BJ (cell line): Measurements from ENCODE around the gene TMEM256. TPM values are rescaled to one million over a fixed set of nuclear protein-coding genes. Genes with fewer than 3 reads are reported as not detected.

Experiments used
- CTCF ChIA-PET: fragments of 350-600 bp; formaldehyde crosslinking; extraction: SDS; loops from one replicate; lab custom pipeline; 2021; ENCODE audit warnings: antibody characterized with exemption, inconsistent platforms; lab: Yijun Ruan, JAX
- POLR2A ChIA-PET: fragments of 300-600 bp; sonication (Branson Sonifier 250); formaldehyde crosslinking; extraction: SDS; loops from one replicate; lab custom pipeline; 2021; ENCODE audit warnings: antibody characterized with exemption; lab: Charles Lee
- DNase-seq: peaks from one replicate; pipeline ENCODE4 v3.0.0-alpha.2; 2011; ENCODE audit warnings: low read depth
- H3K27me3 ChIP-seq: 2 replicates; pipeline ENCODE4 v1.6.0; 2011; ENCODE audit warnings: low read length; ENCODE audit not compliant: control insufficient read depth, insufficient read depth
- H3K36me3 ChIP-seq: 2 replicates; pipeline ENCODE4 v1.5.1; 2011; ENCODE audit warnings: low read length; ENCODE audit not compliant: control insufficient read depth, insufficient read depth
- H3K4me3 ChIP-seq: 2 replicates; pipeline ENCODE4 v1.5.1; 2011; ENCODE audit warnings: low read depth, mild to moderate bottlenecking, control low read depth, low read length
- polyA minus RNA-seq: library from RNA; depleted of rRNA, polyadenylated mRNA; stranded (reverse); fragments of >200 nt; gene quantifications from 2 replicates; pipeline ENCODE4 v1.2.3, GENCODE V29; 2011; rRNA and poly(A)+ RNA removed
- polyA plus RNA-seq: library from polyadenylated mRNA; depleted of rRNA; stranded (reverse); fragments of >200 nt; gene quantifications from 2 replicates; pipeline ENCODE4 v1.2.3, GENCODE V29; 2011; rRNA removed
- TF ChIP-seq, protein P1 (sequence below): IDR thresholded peaks from 2 replicates; pipeline ENCODE4 v1.5.1; 2011; ENCODE audit warnings: low read depth, mild to moderate bottlenecking, control low read depth, inconsistent platforms, low read length, moderate library complexity; ENCODE audit not compliant: insufficient read depth

TMEM256 gene
- 65.4 and 101 TPM in 2 replicates for polyA plus RNA-seq
- 7.1 and 12.5 TPM in 2 replicates for polyA minus RNA-seq

DNA sequence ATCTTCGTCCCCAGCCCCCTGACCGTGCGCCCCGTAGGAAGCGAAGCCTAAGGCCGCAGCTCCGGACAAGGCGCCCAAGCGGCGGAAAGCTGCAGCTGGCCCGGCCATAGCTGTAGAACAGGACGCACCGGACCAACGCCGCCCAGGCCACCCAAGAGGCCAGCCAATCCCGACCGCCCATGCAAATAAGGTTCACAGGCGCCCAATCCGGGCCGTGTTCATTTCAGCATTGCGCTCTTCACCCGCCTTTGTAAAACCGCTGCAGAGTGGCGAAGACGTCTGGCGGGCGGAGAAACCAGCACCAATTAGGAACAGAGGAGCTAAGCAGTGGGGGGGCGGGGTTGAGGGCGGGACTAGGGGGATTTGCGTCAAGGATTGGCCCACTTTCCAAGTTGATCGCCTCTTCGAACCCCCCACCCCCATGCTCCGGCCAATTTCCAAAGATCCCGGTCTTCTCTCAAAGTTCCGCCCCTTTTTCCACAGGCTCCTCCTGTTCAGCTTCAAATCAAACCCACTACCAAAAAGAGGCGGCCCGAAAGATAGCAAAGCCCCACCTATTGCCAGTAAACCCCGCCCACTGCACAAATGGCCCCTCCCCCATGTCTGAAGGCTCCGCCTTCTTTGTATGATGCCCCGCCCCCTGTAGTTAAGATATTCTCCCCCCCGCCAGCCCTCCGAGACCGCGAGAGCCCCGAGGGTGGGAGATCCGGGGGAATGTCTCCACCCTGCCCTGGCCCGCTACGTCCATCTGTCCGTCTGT, at the start of gene TMEM256:
Gene TMEM256, minus strand, starts transcription at position 121 of the 760 bp plus-strand sequence. Its CDS starts 13 bp downstream, at position 108.
- Histone ChIP-seq H3K4me3 (peak within 1 kb of the TSS; percentile 59), H3K27me3 (no peaks in the 10 kb centered on the region), H3K36me3 (peaks cover 5% of the 10 kb centered on the region)
- TF ChIP-seq, protein P1, sequence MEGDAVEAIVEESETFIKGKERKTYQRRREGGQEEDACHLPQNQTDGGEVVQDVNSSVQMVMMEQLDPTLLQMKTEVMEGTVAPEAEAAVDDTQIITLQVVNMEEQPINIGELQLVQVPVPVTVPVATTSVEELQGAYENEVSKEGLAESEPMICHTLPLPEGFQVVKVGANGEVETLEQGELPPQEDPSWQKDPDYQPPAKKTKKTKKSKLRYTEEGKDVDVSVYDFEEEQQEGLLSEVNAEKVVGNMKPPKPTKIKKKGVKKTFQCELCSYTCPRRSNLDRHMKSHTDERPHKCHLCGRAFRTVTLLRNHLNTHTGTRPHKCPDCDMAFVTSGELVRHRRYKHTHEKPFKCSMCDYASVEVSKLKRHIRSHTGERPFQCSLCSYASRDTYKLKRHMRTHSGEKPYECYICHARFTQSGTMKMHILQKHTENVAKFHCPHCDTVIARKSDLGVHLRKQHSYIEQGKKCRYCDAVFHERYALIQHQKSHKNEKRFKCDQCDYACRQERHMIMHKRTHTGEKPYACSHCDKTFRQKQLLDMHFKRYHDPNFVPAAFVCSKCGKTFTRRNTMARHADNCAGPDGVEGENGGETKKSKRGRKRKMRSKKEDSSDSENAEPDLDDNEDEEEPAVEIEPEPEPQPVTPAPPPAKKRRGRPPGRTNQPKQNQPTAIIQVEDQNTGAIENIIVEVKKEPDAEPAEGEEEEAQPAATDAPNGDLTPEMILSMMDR = no peak
- DNase-seq = peak; percentile 98
- CTCF ChIA-PET = interaction anchor here (0.6 to 4.6 kb wide), 7 partner anchors 15 to 157 kb away, joined by 3 to 22 read pairs (median 6); partner anchors contain the start of genes SENP3 and TMEM95
- POLR2A ChIA-PET = interaction anchor here (0.6 to 1.1 kb wide), 13 partner anchors 9 to 172 kb away, joined by 3 to 11 read pairs (median 6); partner anchors contain the start of genes NEURL4, PLSCR3 and POLR2A

DNA sequence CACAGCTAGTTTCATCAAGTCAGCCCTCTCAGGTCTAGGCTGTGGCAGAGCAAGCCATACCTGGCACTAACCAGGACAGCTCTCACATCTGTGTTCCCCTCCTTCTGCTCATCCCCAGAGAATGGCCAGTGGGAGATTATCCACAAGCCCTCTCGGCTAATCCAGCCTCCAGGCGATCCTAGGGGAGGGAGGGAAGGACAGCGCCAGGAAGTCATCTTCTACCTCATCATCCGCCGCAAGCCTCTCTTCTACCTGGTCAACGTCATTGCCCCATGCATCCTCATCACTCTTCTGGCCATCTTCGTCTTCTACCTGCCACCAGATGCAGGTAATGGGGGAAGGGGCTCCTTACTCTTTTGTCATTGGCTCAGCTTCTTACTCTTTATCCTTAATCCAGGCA, 44.6 kb upstream of the TMEM256 start:
- CTCF ChIA-PET = interaction anchor here (1.1 kb wide), 1 partner anchor 19 kb away, joined by 3 read pairs; no protein-coding TSS in a partner anchor
- no peak for DNase-seq
- H3K27me3 ChIP-seq = peaks cover 15% of the 10 kb centered on the region
- no peaks in the 10 kb centered on the region for H3K36me3 ChIP-seq
- no peak overlapping the region for H3K4me3 ChIP-seq
- TF ChIP-seq, protein P1 = no peak
- POLR2A ChIA-PET = no interaction called here

DNA sequence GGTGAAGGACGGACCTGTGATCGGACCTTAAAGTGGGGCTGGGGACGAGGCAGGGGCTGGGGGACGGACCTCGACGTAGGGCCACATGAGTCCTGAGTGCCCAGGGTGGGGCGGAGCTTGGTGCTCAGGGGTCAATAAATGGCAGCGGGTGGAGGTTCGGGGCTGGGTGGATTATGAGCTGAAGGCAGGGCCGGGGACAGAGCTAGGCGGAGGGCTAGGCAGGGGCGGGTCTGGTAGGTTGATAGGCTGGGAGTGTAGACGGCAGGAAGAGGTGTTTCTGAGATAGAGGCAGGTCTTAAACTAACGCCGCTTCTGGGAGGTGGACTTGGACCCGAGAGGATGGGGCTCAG, 41.7 kb upstream of the TMEM256 start:
- Histone ChIP-seq H3K4me3 (peak overlapping the region; percentile 33), H3K36me3 (no peaks in the 10 kb centered on the region), H3K27me3 (peaks cover 22% of the 10 kb centered on the region)
- DNase-seq = no peak
- ChIA-PET POLR2A (interaction anchor here (0.8 kb wide), 1 partner anchor 39 kb away, joined by 7 read pairs; the partner anchor contains the start of gene POLR2A), CTCF (interaction anchor here (0.9 kb wide), 1 partner anchor 31 kb away, joined by 3 read pairs; no protein-coding TSS in a partner anchor)
- TF ChIP-seq, protein P1 = no peak

DNA sequence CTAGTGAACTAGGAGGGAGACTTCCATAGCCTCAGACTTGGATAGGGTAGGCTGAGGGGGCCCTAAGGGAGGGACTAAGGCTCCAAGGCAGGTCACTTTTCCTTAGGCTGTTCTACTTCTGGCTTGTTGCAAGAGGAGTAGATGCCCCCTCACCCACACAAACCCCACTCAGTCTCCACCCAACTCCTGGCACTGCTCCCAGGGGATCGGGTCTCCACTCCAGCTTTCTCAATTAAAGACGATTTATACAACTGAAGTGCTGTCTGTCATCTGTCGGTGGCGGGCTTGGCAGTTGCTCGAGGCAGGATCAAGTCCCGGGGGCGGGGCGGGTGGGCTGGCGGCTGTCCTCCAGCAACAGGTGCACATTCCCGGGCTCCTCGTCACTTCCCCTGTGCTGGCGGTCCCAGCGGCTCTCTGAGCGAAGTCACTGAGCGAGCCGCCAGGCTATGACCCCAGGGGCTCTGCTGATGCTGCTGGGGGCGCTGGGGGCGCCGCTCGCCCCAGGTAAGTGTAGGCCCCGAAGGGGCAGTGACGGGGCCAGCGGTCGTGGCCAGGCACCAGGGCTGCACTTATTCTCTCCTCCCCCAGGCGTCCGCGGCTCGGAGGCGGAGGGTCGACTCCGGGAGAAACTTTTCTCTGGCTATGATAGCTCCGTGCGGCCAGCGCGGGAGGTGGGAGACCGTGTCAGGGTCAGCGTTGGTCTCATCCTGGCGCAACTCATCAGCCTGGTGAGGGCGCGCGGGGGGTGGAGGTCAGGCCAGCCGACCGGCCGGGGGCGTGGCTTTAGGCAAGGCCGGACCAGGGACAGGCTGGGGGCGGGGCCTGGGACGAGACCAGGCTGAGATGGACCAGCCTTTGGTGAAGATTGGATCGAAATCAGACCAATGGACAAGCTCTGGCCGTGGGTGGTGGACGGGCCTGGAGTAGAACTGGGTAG, 41.1 kb upstream of the TMEM256 start, which contains the start of gene CHRNB1:
Gene CHRNB1, plus strand, starts transcription at position 380 of the 937 bp plus-strand sequence. Its CDS starts 67 bp downstream, at position 447.
- ChIA-PET CTCF (interaction anchor here (0.6 to 1.0 kb wide), 3 partner anchors 15 to 33 kb away, joined by 3 to 4 read pairs (median 4); no protein-coding TSS in a partner anchor), POLR2A (interaction anchor here (0.8 kb wide), 1 partner anchor 40 kb away, joined by 7 read pairs; the partner anchor contains the start of gene POLR2A)
- H3K4me3 ChIP-seq = peak within 1 kb of the TSS; percentile 33
- H3K36me3 ChIP-seq = no peaks in the 10 kb centered on the region
- H3K27me3 ChIP-seq = peaks cover 26% of the 10 kb centered on the region
- DNase-seq = no peak
- TF ChIP-seq, protein P1 = no peak; the same call in 1 of the 2 replicates
